ENCODE measurements around the gene CFAP90. TPM values are rescaled to one million over a fixed set of nuclear protein-coding genes. Genes with fewer than 3 reads are reported as not detected.

The CFAP90 gene
- total RNA-seq, 1 experiment from 2014 or later, result 0.29 TPM

- intact Hi-C loops (cut with micrococcal nuclease; ENCODE audit: unreplicated experiment), result loop anchor here (1.0 to 10.0 kb wide), 3 partner anchors 34 to 555 kb away; partner anchors contain the start of gene CFAP90
- ChIA-PET POLR2A (no interaction called here), CTCF (interaction anchor here (1.2 kb wide), 1 partner anchor 62 kb away, joined by 5 read pairs; no protein-coding TSS in a partner anchor)
- H3K27me3 Mint-ChIP-seq (ENCODE audit: insufficient read depth, unreplicated experiment), result peaks cover 26% of the 10 kb centered on the region
- H3K27me3 ChIP-seq (replicated peaks; ENCODE audit: control insufficient read depth, insufficient read depth, low read length), result no peaks in the 10 kb centered on the region; the same call in 1 of the 2 replicates
- no peak for DNase-seq
- no peaks in the 10 kb centered on the region for H3K36me3 Mint-ChIP-seq (ENCODE audit: insufficient read depth, unreplicated experiment)
- H3K9me3 ChIP-seq, result no peaks in the 10 kb centered on the region
- no peak overlapping the region for H3K4me3 ChIP-seq (ENCODE audit: low read depth, low read length)
- H3K4me3 Mint-ChIP-seq (ENCODE audit: unreplicated experiment), result no peak overlapping the region
- no peaks in the 10 kb centered on the region for H3K36me3 ChIP-seq (ENCODE audit: control insufficient read depth, insufficient read depth, low read length)
- TF ChIP-seq CTCF (IDR thresholded peaks at IDR 0.05; ENCODE audit: insufficient read depth in 1 of 2, low read depth in 1 of 2, low read length in 1 of 2, severe bottlenecking in 1 of 2, unreplicated experiment in 1 of 2), result no peak
- BruUV-seq (replicated peaks), result no TSS peak
- no peaks in the 10 kb centered on the region for H3K4me1 Mint-ChIP-seq (ENCODE audit: low read depth, unreplicated experiment)
- no peak overlapping the region for H3K27ac Mint-ChIP-seq (ENCODE audit: unreplicated experiment)
- no peaks in the 10 kb centered on the region for H3K4me1 ChIP-seq
- H3K9me3 Mint-ChIP-seq (ENCODE audit: unreplicated experiment), result no peaks in the 10 kb centered on the region
Observed at GRCh38 chr5:7816535-7816901, 34.4 kb downstream of the CFAP90 start.

GRCh38 chr5:7815892-7816534 lies 34.9 kb downstream of the CFAP90 start:
- ChIA-PET CTCF (interaction anchor here (1.2 kb wide), 1 partner anchor 62 kb away, joined by 5 read pairs; no protein-coding TSS in a partner anchor), POLR2A (no interaction called here)
- H3K27me3 ChIP-seq (replicated peaks; ENCODE audit: control insufficient read depth, insufficient read depth, low read length), result no peaks in the 10 kb centered on the region; the same call in 1 of the 2 replicates
- H3K4me1 Mint-ChIP-seq (ENCODE audit: low read depth, unreplicated experiment), result no peaks in the 10 kb centered on the region
- no peaks in the 10 kb centered on the region for H3K9me3 ChIP-seq
- BruUV-seq (replicated peaks), result no TSS peak
- peak; percentile 77 to 91 for TF ChIP-seq CTCF (IDR thresholded peaks at IDR 0.05; ENCODE audit: insufficient read depth in 1 of 2, low read depth in 1 of 2, low read length in 1 of 2, severe bottlenecking in 1 of 2, unreplicated experiment in 1 of 2)
- peak; percentile 72 to 83 for DNase-seq
- no peaks in the 10 kb centered on the region for H3K36me3 ChIP-seq (ENCODE audit: control insufficient read depth, insufficient read depth, low read length)
- H3K4me1 ChIP-seq, result no peaks in the 10 kb centered on the region
- no peak overlapping the region for H3K4me3 ChIP-seq (ENCODE audit: low read depth, low read length)
- no peak overlapping the region for H3K27ac Mint-ChIP-seq (ENCODE audit: unreplicated experiment)
- H3K4me3 Mint-ChIP-seq (ENCODE audit: unreplicated experiment), result no peak overlapping the region
- H3K27me3 Mint-ChIP-seq (ENCODE audit: insufficient read depth, unreplicated experiment), result peaks cover 24% of the 10 kb centered on the region
- no peaks in the 10 kb centered on the region for H3K9me3 Mint-ChIP-seq (ENCODE audit: unreplicated experiment)
- intact Hi-C loops (cut with micrococcal nuclease; ENCODE audit: unreplicated experiment), result loop anchor here (1.0 to 10.0 kb wide), 3 partner anchors 35 to 555 kb away; partner anchors contain the start of gene CFAP90
- no peaks in the 10 kb centered on the region for H3K36me3 Mint-ChIP-seq (ENCODE audit: insufficient read depth, unreplicated experiment)

- intact Hi-C loops (cut with micrococcal nuclease; ENCODE audit: unreplicated experiment), result loop anchor here (10.0 kb wide), 1 partner anchor 200 kb away; no protein-coding TSS in a partner anchor
- Mint-ChIP-seq H3K27me3 (ENCODE audit: insufficient read depth, unreplicated experiment) (peaks cover 22% of the 10 kb centered on the region), H3K4me3 (ENCODE audit: unreplicated experiment) (no peak overlapping the region), H3K9me3 (ENCODE audit: unreplicated experiment) (no peaks in the 10 kb centered on the region), H3K4me1 (ENCODE audit: low read depth, unreplicated experiment) (no peaks in the 10 kb centered on the region), H3K36me3 (ENCODE audit: insufficient read depth, unreplicated experiment) (no peaks in the 10 kb centered on the region), H3K27ac (ENCODE audit: unreplicated experiment) (no peak overlapping the region)
- ChIA-PET POLR2A (no interaction called here), CTCF (no interaction called here)
- H3K9me3 ChIP-seq, result no peaks in the 10 kb centered on the region
- H3K27me3 ChIP-seq (replicated peaks; ENCODE audit: control insufficient read depth, insufficient read depth, low read length), result no peaks in the 10 kb centered on the region; the same call in 1 of the 2 replicates
- no peak for TF ChIP-seq CTCF (IDR thresholded peaks at IDR 0.05; ENCODE audit: insufficient read depth in 1 of 2, low read depth in 1 of 2, low read length in 1 of 2, severe bottlenecking in 1 of 2, unreplicated experiment in 1 of 2)
- H3K4me3 ChIP-seq (ENCODE audit: low read depth, low read length), result no peak overlapping the region
- H3K36me3 ChIP-seq (ENCODE audit: control insufficient read depth, insufficient read depth, low read length), result no peaks in the 10 kb centered on the region
- no peak for DNase-seq
- no peaks in the 10 kb centered on the region for H3K4me1 ChIP-seq
- no TSS peak for BruUV-seq (replicated peaks)
Observed at GRCh38 chr5:7814816-7815215, 36.1 kb downstream of the CFAP90 start.

Measured in Caco-2 (cell line).